HepG2 (cell line): ENCODE measurements around the gene IL27RA. TPM values are rescaled to one million over a fixed set of nuclear protein-coding genes. Genes with fewer than 3 reads are reported as not detected.
A peak's percentile ranks its signal among the peaks of the same experiment; 100 is the strongest.

Experiments
- ARID3A ChIP-seq: IDR thresholded peaks from 2 replicates; pipeline ENCODE4 v1.6.1; 2012; ENCODE audit warnings: low read depth, low read length, improper control_type of control experiment
- ARID4A ChIP-seq: sonication (generic); formaldehyde crosslinking; IDR thresholded peaks from 2 replicates; pipeline ENCODE4 v1.5.0; 2020; ENCODE audit warnings: mild to moderate bottlenecking, missing genetic modification reagents, borderline replicate concordance
- ATF5 ChIP-seq: sonication (generic); formaldehyde crosslinking; IDR thresholded peaks from 2 replicates; pipeline ENCODE4 v1.4.0; 2020; ENCODE audit warnings: mild to moderate bottlenecking, low read depth, missing genetic modification reagents
- HINFP ChIP-seq: sonication (generic); formaldehyde crosslinking; IDR thresholded peaks from 2 replicates; pipeline ENCODE4 v1.4.0; 2020; ENCODE audit warnings: low read depth, mild to moderate bottlenecking, missing genetic modification reagents
- KIAA2018 ChIP-seq: sonication (generic); formaldehyde crosslinking; IDR thresholded peaks from 2 replicates; pipeline ENCODE4 v1.5.0; 2020; ENCODE audit warnings: mild to moderate bottlenecking, missing genetic modification reagents, borderline replicate concordance
- MATR3 ChIP-seq: sonication (generic); formaldehyde crosslinking; IDR thresholded peaks from 2 replicates; pipeline ENCODE4 v1.4.0; 2020; ENCODE audit warnings: missing genetic modification reagents
- MYNN ChIP-seq: sonication (generic); formaldehyde crosslinking; IDR thresholded peaks from 2 replicates; pipeline ENCODE4 v1.4.0; 2020; ENCODE audit warnings: mild to moderate bottlenecking, low read depth, missing genetic modification reagents
- PTBP1 ChIP-seq: fragments of 200-400 bp; formaldehyde crosslinking; IDR thresholded peaks from 2 replicates; pipeline ENCODE4 v1.6.1; 2018; ENCODE audit warnings: low read length, low read depth; ENCODE audit not compliant: poor library complexity, severe bottlenecking
- RFX3 ChIP-seq: IDR thresholded peaks from 2 replicates; pipeline ENCODE4 v1.6.1; 2016; ENCODE audit warnings: missing biosample characterization, missing genetic modification reagents
- ZSCAN20 ChIP-seq: sonication (generic); formaldehyde crosslinking; IDR thresholded peaks from 2 replicates; pipeline ENCODE4 v1.4.0; 2020; ENCODE audit warnings: missing genetic modification reagents, mild to moderate bottlenecking, borderline replicate concordance
- polyA plus RNA-seq, 8 experiments: library from polyadenylated mRNA; depleted of rRNA in 3 of 8; stranded (reverse) in 7 of 8; unstranded in 1 of 8; fragments of >200 nt; fragmentation: Illumina TruSeq in 4 of 8; extraction: Trizol in 4 of 8; gene quantifications; 2 replicates each; pipeline versions ENCODE4 v1.2.1 to v1.2.3, GENCODE V29; 2011 to 2016; ENCODE audit warnings: low read depth in 4 of 8, missing spikeins in 1 of 8, mixed read lengths in 1 of 8; ENCODE audit not compliant: insufficient read depth in 1 of 8
- total RNA-seq, 5 experiments: library from RNA; depleted of rRNA; stranded (reverse); fragments of >200 nt; fragmentation: Illumina TruSeq; extraction: Trizol; gene quantifications; 2 replicates each; pipeline ENCODE4 v1.2.3, GENCODE V29; 2016; ENCODE audit warnings: low read depth in 1 of 5

The IL27RA gene
- total and polyA plus RNA-seq, 2 of the 13 experiments (the other 11 are each of a cell fraction or from before 2014, with no cell fraction given) = 3.5 to 8.1 TPM

GRCh38 chr19:14031719-14032480 lies at the start of gene IL27RA (continued):
- TF ChIP-seq KIAA2018 (CRISPR knock-in tag) (no peak), ZSCAN20 (CRISPR knock-in tag) (no peak), RFX3 (CRISPR knock-in tag) (no peak), HINFP (CRISPR knock-in tag) (no peak), MYNN (CRISPR knock-in tag) (0 out of 2 replicates have a peak, but pooled peaks have one; percentile 29), MATR3 (CRISPR knock-in tag) (no peak), ARID4A (CRISPR knock-in tag) (peak; percentile 66), ATF5 (CRISPR knock-in tag) (no peak), ARID3A (no peak), PTBP1 (no peak)
